OCI-LY7 (cell line): ENCODE results near the gene KLF3.

Experiments
- CTCF ChIP-seq: fragments of 200-600 bp; sonication (generic); conservative IDR thresholded peaks from 2 replicates; pipeline ENCODE4 v1.5.1; 2014; ENCODE audit warnings: mild to moderate bottlenecking, antibody characterized with exemption, low read length, moderate library complexity, mixed read lengths
- EZH2phosphoT487 ChIP-seq: fragments of 200-600 bp; sonication (generic); IDR thresholded peaks from 2 replicates; pipeline ENCODE4 v1.6.1; 2018; ENCODE audit warnings: low read depth, borderline replicate concordance, mild to moderate bottlenecking, mixed run types, antibody characterized with exemption, low read length, moderate library complexity, mixed read lengths

GRCh38 chr4:38733663-38734062, 69.7 kb downstream of the KLF3 start:
- TF ChIP-seq CTCF (no peak), EZH2phosphoT487 (no peak)
